Inflammatory macrophage treated with lipopolysaccharide for 4 hours (primary cell): ENCODE data around the gene KRTAP2-2.
"Not testable (repeated sequence)": the region's sequence is repeated elsewhere in the genome, so short reads cannot be mapped to it uniquely, and the experiment has no call there.

Experiments used
- DNase-seq: peaks from one replicate; pipeline ENCODE4 v3.0.0-alpha.2; 2020

The KRTAP2-2 gene

DNA sequence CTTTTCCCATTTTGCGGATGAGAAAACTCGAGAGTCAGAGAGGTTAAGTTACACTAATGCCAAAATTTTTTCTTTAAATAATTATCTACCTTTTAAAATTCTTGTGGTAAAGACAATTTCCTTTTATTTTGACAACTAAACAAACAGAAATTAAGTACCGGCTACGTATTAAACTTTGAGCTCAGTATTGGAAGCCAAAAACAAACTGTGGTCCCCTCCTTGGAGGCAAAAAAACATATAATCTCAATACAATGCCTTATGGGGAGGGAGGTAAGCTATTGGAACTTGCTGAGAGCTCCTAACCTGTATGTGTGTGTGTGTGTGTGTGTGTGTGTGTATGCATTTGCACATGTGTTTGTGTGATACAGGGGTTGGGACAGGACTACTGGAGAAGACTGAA lies 8.4 kb upstream of the KRTAP2-2 start:
- no peak for DNase-seq

- no peak for DNase-seq
These were observed 6.9 kb upstream of the KRTAP2-2 start for GRCh38 chr17:41061964-41062363.

DNA sequence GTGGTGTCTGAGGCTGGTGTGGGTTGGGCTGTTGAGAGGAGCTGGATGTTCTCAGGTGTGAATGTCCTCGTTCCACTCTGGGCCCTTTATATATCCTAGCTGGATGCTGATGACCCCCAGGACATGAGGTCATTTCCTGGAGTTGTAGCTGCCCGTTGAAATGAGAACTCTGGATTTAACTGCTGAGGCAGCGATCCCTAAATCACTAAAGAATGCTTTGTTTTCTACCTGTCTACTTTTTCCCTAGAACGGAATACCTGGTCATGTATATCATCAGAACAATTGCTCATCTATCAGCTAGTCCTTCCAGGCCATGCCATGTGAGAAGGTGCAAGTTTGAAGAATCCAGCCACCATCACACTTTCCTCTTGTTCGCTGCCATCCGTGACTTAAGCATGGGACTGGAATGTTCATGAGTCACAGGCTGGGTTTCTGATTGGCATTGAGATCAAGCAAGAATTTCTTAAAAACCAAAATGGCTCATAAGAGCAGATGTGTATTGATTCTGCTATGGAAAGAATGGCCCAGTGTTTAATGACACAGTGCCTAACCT lies 5.1 kb upstream of the KRTAP2-2 start, which contains the start of gene KRTAP2-3:
TSS of gene KRTAP2-3 (minus strand) at position 63 of the 553 bp plus-strand sequence. CDS start 64 bp downstream, outside the sequence.
- no peak for DNase-seq

GRCh38 chr17:41059276-41060051 lies 4.4 kb upstream of the KRTAP2-2 start:
- DNase-seq: not testable (repeated sequence)

DNA sequence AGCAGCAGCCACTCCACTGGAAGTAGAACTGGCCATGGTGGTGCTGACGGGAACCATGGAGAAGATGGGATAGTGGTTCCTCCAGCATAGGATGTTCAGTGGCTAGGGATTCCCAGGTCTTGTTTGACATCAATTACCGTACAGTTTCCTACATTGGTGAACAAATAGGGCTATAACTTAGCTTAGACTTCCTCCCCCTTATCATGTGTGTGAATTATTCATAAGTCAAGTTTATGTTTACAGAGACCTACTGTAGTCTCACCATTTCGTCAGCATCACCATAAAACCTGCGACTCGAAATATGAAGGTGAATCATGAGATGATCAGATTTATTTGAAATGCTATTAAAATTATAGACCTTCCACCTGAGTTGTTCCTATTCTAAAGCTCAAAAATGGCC lies 3.7 kb upstream of the KRTAP2-2 start:
- no peak for DNase-seq

DNA sequence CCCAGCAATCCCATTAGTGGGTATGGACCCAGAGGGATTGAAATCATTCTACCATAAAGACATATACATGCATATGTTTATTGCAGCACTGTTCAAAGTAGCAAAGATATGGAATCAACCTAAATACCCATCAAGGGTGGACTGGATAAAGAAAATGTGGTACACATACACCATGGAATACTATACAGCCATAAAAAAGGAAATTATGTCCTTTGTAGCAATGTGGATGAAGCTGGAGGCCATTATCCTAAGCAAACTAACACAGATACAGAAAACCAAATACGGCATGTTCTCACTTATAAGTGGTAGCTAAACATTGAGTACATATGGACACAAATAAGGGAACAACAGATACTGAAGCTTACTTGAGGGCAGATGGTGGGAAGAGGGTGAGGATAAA lies 2.5 kb upstream of the KRTAP2-2 start:
- DNase-seq: no peak

GRCh38 chr17:41054556-41054955 lies 474 bp downstream of the KRTAP2-2 start:
- not testable (repeated sequence) for DNase-seq

DNA sequence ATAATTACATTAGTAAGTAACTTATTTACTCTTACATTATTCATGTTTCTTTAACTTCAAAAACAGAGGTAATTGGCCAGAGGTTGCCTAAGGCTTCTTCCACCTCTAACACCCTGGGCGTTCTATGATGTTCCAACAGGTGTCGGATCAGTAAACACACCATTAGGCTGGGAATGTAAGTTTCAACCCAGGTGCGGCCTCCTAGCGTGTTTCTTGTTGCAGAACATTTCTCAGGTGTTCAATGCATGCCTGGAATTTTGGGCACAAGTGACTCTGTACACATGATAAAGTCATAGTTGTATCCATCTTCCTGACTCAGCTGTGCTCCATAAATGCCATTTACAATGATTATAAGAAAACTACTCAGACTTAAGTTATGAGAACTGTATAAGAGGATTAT lies 1.0 kb downstream of the KRTAP2-2 start:
- DNase-seq: no peak

- DNase-seq: no peak
These were observed 2.5 kb downstream of the KRTAP2-2 start for GRCh38 chr17:41052566-41052965.

GRCh38 chr17:41049110-41049509 lies 5.9 kb downstream of the KRTAP2-2 start:
- no peak for DNase-seq

- DNase-seq: no peak
These were observed 6.6 kb downstream of the KRTAP2-2 start for GRCh38 chr17:41048441-41048840.

- not testable (repeated sequence) for DNase-seq
These were observed 8.1 kb downstream of the KRTAP2-2 start, which contains the start of gene KRTAP2-1 for GRCh38 chr17:41046735-41047465. Gene KRTAP2-1 (minus strand): TSS chr17:41047316. CDS start chr17:41047267, 49 bp downstream.

DNA sequence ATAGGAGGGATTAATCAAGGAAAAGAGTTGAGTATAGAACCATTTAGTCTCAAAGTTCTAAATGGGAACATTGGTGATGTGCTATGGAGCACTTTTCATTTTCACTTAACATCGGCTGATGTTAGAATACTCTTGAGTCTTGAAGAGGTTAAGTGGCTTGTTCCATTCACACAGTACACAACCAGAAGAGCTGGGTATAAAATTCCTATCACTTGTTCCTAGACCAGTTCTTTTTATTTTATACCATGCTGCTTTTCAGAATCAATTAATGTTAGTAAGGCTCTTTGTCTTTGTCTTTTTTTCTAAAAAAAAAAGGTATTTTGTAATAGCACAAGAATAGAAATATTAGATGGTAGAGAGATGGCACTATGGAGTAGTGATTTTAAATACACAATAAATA lies 12.1 kb downstream of the KRTAP2-2 start:
- DNase-seq: no peak

- not testable (repeated sequence) for DNase-seq
These were observed 14.1 kb downstream of the KRTAP2-2 start, which contains the start of gene KRTAP1-1 for GRCh38 chr17:41040783-41041571. Gene KRTAP1-1 (minus strand): TSS chr17:41041450. CDS start chr17:41041397, 53 bp downstream.

- no peak for DNase-seq
These were observed 17.1 kb downstream of the KRTAP2-2 start for GRCh38 chr17:41037853-41038350.

- not testable (repeated sequence) for DNase-seq
These were observed 20.6 kb downstream of the KRTAP2-2 start, which contains the start of gene KRTAP1-3 for GRCh38 chr17:41034346-41034935. Gene KRTAP1-3 (minus strand): TSS chr17:41034874. CDS start chr17:41034821, 53 bp downstream.

DNA sequence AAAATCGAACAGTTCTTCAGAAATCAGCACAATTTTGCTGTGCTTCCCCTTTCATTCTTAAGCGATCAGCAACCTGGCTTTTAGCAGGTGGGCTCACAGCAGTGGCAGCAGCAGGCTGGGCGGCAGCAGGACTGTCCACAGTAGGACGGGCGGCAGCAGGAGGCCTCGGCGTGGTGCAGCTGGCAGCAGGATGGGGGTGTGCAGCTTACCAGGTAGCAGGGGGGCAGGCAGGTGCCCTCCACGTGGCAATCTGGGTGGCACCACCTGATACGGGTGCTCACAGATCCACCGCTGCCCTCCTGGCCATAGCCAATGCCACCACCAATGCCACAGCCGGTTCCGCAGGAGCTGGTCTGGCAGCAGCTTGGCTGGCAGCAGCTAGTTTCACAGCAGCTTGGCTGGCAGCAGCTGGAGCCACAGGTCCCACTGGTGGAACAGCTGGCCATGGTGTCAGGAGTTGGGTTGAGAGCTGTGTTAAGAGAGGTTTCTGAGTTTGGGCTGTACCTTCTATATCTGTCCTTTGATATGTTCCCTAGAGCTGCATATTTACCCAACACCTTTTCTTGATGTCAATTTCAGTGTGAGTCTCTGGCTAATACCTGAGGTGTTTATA lies 25.3 kb downstream of the KRTAP2-2 start, which contains the start of gene KRTAP1-4:
TSS of gene KRTAP1-4 (minus strand) at position 563 of the 613 bp plus-strand sequence. CDS start at position 446, 117 bp downstream.
- DNase-seq: no peak

- no peak for DNase-seq
These were observed 28.1 kb downstream of the KRTAP2-2 start, which contains the start of gene KRTAP1-5 for GRCh38 chr17:41026715-41027471. Gene KRTAP1-5 (minus strand): TSS chr17:41027208. CDS start chr17:41027155, 53 bp downstream.

GRCh38 chr17:41024697-41025096 lies 30.3 kb downstream of the KRTAP2-2 start:
- DNase-seq: no peak

DNA sequence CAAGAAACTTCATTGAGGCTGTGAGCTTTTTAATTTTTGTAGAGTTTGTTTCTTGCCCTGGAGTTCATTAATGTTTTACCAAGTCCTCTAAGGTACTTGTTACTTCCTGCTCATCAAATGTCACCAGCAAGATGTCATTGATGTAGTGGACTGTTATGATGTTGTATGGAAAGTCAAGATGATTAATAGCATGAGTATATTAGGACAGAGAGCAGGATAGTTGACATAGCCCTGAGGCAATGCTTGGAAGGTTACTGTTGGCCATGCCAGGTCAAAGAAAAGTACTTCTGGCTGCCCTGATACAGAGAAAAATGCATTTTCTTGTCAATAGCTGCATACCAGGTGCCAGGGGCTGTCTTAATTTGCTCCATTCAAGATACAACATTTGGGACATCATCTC lies 34.7 kb downstream of the KRTAP2-2 start:
- DNase-seq: no peak
